ENCODE measurements around the gene PDE3B.
"Not testable (repeated sequence)": the region's sequence is repeated elsewhere in the genome, so short reads cannot be mapped to it uniquely, and the experiment has no call there.

PDE3B gene

GRCh38 chr11:14626650-14627049, 17.0 kb upstream of the PDE3B start:
- H3K4me3 ChIP-seq (ENCODE audit: low read depth, low read length), result no peak overlapping the region
- no peak for TF ChIP-seq CTCF (IDR thresholded peaks at IDR 0.05; ENCODE audit: borderline replicate concordance, insufficient read depth, low read depth, low read length)

- H3K4me3 ChIP-seq (ENCODE audit: low read depth, low read length), result not testable (repeated sequence)
Measured at GRCh38 chr11:14633506-14634224, 9.9 kb upstream of the PDE3B start.

- no peak overlapping the region for H3K4me3 ChIP-seq (ENCODE audit: low read depth, low read length)
- no peak for TF ChIP-seq CTCF (IDR thresholded peaks at IDR 0.05; ENCODE audit: borderline replicate concordance, insufficient read depth, low read depth, low read length)
Measured at GRCh38 chr11:14634813-14635212, 8.8 kb upstream of the PDE3B start.

GRCh38 chr11:14635546-14635945, 8.1 kb upstream of the PDE3B start:
- no peak overlapping the region for H3K4me3 ChIP-seq (ENCODE audit: low read depth, low read length)
- no peak for TF ChIP-seq CTCF (IDR thresholded peaks at IDR 0.05; ENCODE audit: borderline replicate concordance, insufficient read depth, low read depth, low read length)

- H3K4me3 ChIP-seq (ENCODE audit: low read depth, low read length), result no peak overlapping the region
- TF ChIP-seq CTCF (IDR thresholded peaks at IDR 0.05; ENCODE audit: borderline replicate concordance, insufficient read depth, low read depth, low read length), result no peak
Measured at GRCh38 chr11:14636119-14636518, 7.5 kb upstream of the PDE3B start.

GRCh38 chr11:14637868-14638409, 5.7 kb upstream of the PDE3B start:
- H3K4me3 ChIP-seq (ENCODE audit: low read depth, low read length), result no peak overlapping the region
- TF ChIP-seq CTCF (IDR thresholded peaks at IDR 0.05; ENCODE audit: borderline replicate concordance, insufficient read depth, low read depth, low read length), result no peak

- TF ChIP-seq CTCF (IDR thresholded peaks at IDR 0.05; ENCODE audit: borderline replicate concordance, insufficient read depth, low read depth, low read length), result no peak
- no peak overlapping the region for H3K4me3 ChIP-seq (ENCODE audit: low read depth, low read length)
Measured at GRCh38 chr11:14638561-14638960, 5.0 kb upstream of the PDE3B start.

All from GM12875 (cell line).